GM03348 (cell line): ENCODE results near the gene MBD3.

Experiments used
- DNase-seq: peaks from one replicate; pipeline ENCODE4 v3.0.0; 2012; ENCODE audit warnings: low spot score

MBD3 gene

GRCh38 chr19:1619094-1619439 is 26.4 kb upstream of the MBD3 start:
- no peak for DNase-seq

GRCh38 chr19:1618157-1619093 is 25.8 kb upstream of the MBD3 start:
- peak; percentile 60 for DNase-seq

DNA sequence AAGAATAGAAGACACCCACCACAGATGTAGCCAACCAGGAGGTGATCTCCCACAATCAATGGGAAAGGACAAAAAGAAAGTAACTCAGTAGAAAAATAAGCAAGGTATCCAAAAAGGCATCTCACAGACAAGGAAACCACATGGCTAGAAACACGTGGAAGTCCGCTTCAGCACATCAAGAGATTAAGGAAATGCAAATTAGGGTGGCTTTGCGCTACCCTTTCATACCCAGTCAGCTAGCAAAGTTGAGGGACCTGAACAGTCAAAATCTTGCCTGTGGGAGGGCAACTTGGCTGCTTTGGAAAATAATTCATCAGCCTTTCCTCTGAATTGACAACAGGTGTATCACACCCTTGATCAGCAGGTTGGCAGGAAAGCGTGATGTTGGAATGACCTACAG is 24.2 kb upstream of the MBD3 start:
- DNase-seq = no peak

GRCh38 chr19:1616396-1616795 is 23.7 kb upstream of the MBD3 start:
- DNase-seq = peak; percentile 43

DNA sequence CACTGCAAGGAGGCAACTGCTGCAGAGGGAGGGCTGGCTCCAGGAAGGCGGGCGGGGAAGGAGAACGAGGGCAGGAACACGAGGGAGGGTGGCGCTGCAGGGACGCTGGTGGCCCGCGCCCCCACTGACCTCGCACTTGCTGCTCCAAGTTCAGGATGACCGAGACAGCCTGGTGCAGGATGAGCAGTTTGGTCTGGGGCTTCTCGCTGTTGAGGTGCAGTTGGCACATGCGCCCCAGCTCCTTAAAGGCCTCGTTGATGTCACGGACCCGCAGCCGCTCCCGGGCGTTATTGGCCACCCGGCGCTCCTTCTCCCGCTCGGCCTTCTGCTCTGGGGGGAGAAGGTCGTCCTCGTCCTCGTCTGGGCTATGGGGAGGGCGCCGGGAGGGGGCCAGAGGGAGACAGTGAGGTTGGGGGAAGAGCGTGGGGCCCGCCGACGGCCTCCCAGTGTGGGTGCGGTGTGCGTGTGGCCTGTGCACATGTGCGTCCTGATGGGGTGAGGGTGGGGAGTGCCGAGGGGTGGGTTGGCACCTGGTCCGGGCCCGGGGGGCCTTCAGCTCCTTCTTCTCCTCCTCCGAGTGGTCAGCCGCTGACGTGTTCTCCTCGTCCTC is 22.6 kb upstream of the MBD3 start:
- DNase-seq = no peak

GRCh38 chr19:1613808-1614570 is 21.3 kb upstream of the MBD3 start:
- DNase-seq = no peak

- DNase-seq = no peak
These were observed 20.5 kb upstream of the MBD3 start for GRCh38 chr19:1613146-1613545.

GRCh38 chr19:1612114-1613086 is 19.7 kb upstream of the MBD3 start:
- DNase-seq = no peak

- DNase-seq = no peak
These were observed 18.7 kb upstream of the MBD3 start for GRCh38 chr19:1611353-1611752.

DNA sequence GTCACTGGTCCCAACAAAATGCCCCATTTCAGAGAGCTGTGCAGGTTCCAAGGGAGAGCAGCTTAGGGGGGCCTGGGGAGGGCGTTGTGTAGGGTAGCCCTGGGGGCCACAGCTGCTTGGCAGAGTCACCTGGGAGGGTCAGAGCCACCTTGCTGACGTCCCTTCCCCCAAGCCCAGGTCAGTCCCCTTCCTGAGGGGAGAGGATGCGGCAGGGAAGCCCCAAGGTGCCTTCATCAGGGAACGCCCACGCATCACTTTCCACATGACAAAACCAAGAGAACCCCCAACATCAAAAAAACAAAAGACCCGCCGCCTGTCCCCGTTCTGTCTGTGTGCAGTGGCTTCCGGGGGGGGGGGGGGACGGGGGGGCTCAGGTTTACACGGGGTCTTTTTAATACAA is 17.9 kb upstream of the MBD3 start:
- no peak for DNase-seq

GRCh38 chr19:1609680-1610474 is 17.2 kb upstream of the MBD3 start:
- DNase-seq = no peak

DNA sequence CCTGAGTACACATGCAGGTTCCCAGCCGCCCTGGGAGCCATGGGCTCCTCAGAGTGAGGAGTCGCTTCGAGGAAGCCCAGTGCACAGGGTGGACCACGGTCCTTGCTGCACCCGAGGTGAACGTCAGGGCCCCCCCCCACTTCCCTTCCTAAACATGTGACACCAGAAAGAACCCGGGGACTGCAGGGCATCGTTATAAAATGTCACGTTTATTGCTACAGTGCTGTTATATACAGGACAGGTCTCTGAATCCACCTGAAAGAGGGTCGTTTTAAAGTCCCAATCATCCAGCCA is 16.4 kb upstream of the MBD3 start:
- DNase-seq = no peak

DNA sequence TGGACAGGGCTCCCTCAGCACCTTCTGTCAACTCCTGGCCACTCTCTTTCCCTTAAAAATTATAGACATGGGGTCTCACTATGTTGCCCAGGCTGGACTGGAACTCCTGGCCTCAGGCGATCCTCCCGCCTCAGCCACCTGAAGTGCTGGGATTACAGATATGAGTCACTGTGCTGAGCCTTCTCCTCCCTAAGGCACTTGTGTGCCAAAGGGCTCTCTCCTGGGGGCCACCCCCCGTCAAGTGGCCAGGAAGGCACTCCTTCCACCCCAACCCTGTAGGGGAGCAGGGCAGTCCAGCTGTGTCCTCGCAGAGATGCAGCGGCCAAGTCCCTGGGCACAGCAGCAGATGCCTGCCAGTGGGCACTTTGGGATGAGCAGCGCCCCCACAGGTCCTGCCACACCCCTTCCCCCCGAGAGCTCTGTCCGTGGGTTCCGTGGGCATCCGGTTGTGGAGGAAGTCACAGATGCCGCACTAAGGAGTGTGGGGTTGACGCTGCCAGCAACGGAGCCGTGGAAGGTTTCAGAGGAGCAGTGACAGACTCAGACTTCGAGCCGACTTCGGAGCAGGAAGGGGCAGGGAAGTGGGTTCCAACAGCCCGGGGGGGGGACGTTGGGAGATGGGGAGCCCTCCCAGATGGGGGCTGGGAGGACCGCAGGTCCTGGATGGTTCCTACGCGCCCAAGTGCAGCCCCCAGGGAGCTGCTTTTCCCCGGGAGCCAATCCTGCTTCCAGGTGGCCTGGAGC is 15.9 kb upstream of the MBD3 start:
- DNase-seq = no peak

DNA sequence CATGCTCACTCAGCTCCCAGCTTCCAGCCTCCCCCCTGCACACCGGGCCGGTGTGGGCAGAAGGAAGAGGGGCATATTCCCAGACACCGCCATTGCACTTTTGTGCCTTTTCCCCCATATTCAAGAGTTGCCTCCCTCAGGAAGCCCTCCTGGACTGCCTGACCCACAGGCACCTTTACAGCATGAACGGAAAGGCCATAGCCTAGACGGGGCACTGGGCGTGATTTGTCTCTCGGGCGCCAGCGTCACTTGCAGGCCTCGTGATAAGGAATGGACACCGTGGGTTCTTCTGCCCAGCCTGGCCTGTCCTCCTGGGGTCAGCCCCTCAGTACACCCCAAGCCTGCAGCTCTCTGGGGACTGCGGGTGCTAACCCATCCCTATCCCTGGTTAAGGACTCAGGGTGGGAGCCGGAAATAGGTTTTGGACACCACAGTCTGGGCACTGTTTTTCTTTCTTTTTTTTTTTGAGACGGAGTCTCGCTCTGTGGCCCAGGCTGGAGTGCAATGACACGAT is 13.5 kb upstream of the MBD3 start:
- no peak for DNase-seq

GRCh38 chr19:1605236-1606137 is 12.8 kb upstream of the MBD3 start, which contains the start of gene UQCR11:
UQCR11 (minus strand) TSS chr19:1605462; CDS start chr19:1605409, 53 bp downstream.
- DNase-seq = peak; percentile 99

- no peak for DNase-seq
These were observed 9.5 kb upstream of the MBD3 start for GRCh38 chr19:1602091-1602707.

DNA sequence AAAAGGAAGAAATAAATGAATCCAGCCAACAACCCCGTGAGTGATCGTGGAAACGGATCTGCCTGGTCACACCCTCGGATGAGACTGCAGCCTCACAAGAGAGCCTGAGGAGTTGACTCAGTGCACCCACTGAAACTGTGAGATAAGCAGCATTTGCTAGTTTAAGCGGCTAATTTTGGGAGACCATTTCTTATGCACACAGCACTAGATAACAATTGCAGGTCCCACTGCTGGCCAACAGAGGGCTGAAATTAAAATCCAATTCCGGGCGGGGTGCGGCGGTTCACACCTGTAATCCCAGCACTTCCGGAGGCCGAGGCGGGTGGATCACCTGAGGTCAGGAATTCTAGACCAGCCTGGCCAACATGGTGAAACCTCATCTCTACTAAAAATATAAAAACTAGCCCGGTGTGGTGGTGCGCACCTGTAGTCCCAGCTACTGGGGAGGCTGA is 9.0 kb upstream of the MBD3 start:
- DNase-seq = no peak

GRCh38 chr19:1599460-1599846 is 6.8 kb upstream of the MBD3 start:
- DNase-seq = no peak
